Activated CD8-positive, alpha-beta T cell treated with anti-CD3 and anti-CD28 coated beads, Interleukin-2, amount 10 ng/mL, durations not matched to agents 7 days and 5 days (primary cell): ENCODE measurements around the gene KLLN. TPM values are rescaled to one million over a fixed set of nuclear protein-coding genes. Genes with fewer than 3 reads are reported as not detected.
"Not testable (repeated sequence)": the region's sequence is repeated elsewhere in the genome, so short reads cannot be mapped to it uniquely, and the experiment has no call there.

Source experiments
- ATAC-seq: fragments of 150-1000 bp; cut with Tn5 transposase; one replicate; pipeline ENCODE4 v1.10.0; 2021; ENCODE audit warnings: moderate library complexity
- CTCF ChIA-PET: fragments of 350-600 bp; sonication (Branson Sonifier 250); formaldehyde crosslinking; loops from one replicate; lab custom pipeline; 2021; ENCODE audit warnings: antibody characterized with exemption; lab: Charles Lee
- POLR2A ChIA-PET: fragments of 350-600 bp; sonication (Branson Sonifier 250); formaldehyde crosslinking; loops from one replicate; lab custom pipeline; 2021; ENCODE audit warnings: antibody characterized with exemption; lab: Charles Lee
- DNase-seq: peaks from one replicate; pipeline ENCODE4 v3.0.0-alpha.2; 2020
- H3K27ac Mint-ChIP-seq: one replicate; pipeline ENCODE4 v1.8.0; 2021; ENCODE audit warnings: mild to moderate bottlenecking, mixed read lengths
- H3K27me3 Mint-ChIP-seq: one replicate; pipeline ENCODE4 v1.8.0; 2021; ENCODE audit warnings: low read depth, mixed read lengths
- H3K36me3 Mint-ChIP-seq: one replicate; pipeline ENCODE4 v1.8.0; 2021; ENCODE audit warnings: low read depth, mixed read lengths
- H3K4me1 Mint-ChIP-seq: one replicate; pipeline ENCODE4 v1.8.0; 2021; ENCODE audit warnings: low read depth, mixed read lengths
- H3K4me3 Mint-ChIP-seq: one replicate; pipeline ENCODE4 v1.8.0; 2021; ENCODE audit warnings: mild to moderate bottlenecking, mixed read lengths
- H3K9me3 Mint-ChIP-seq: one replicate; pipeline ENCODE4 v1.8.0; 2022; ENCODE audit warnings: mixed read lengths; ENCODE audit not compliant: insufficient read depth
- total RNA-seq, 2 experiments: library from RNA; stranded (reverse); gene quantifications; one replicate each; pipeline ENCODE4 v1.2.3, GENCODE V29; 2021

The KLLN gene
- total RNA-seq, 2 experiments from 2014 or later, result 0.79 to 0.94 TPM

DNA sequence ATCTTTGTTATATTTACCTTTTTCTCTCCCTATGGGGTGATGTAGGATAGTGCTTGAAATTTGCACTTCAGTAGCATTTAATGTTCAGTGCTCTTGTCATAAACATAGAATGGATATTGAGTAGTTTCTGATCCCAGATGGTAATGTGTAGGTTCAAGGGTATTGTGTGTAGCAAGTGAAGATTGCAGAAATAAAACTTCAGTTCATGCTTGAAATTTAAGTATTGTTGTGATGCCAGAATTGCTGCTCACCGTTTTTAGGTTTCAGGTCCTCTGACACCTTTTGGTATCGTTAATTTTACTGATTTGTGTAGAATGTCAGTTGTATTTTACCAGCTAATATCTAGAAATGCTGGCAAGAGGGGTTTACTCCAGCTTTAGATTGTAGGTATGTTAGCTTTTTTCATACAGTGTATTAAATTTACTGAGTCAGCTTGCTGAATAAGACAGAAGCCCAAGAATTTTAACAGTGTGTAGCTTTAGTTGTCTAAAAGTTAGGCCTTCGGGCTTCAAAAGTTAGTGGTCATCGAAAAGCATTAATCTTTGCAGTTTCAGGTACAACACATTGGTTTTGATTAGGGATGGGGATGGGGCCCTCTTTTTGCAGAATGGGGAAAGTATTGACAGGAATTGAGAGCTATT, 2.0 kb upstream of the KLLN start:
- ATAC-seq, result no peak
- DNase-seq, result no peak
- ChIA-PET POLR2A (no interaction called here), CTCF (interaction anchor here (0.9 to 1.7 kb wide), 7 partner anchors 10 to 687 kb away, joined by 3 to 6 read pairs (median 4); no protein-coding TSS in a partner anchor)
- Mint-ChIP-seq H3K4me1 (peaks cover 43% of the 10 kb centered on the region), H3K27me3 (no peaks in the 10 kb centered on the region), H3K4me3 (peak overlapping the region; percentile 98), H3K36me3 (peaks cover 53% of the 10 kb centered on the region), H3K27ac (peak overlapping the region; percentile 88), H3K9me3 (no peaks in the 10 kb centered on the region)

- peaks cover 42% of the 10 kb centered on the region for H3K4me1 Mint-ChIP-seq
- CTCF ChIA-PET, result interaction anchor here (0.7 to 1.7 kb wide), 5 partner anchors 11 to 526 kb away, joined by 3 to 6 read pairs (median 3); no protein-coding TSS in a partner anchor
- H3K27ac Mint-ChIP-seq, result peak overlapping the region; percentile 88
- peak overlapping the region; percentile 98 for H3K4me3 Mint-ChIP-seq
- H3K36me3 Mint-ChIP-seq, result peaks cover 48% of the 10 kb centered on the region
- no peaks in the 10 kb centered on the region for H3K9me3 Mint-ChIP-seq
- DNase-seq (peak; percentile 30), ATAC-seq (no peak)
- POLR2A ChIA-PET, result interaction anchor here (0.8 to 3.3 kb wide), 4 partner anchors 7 to 629 kb away, joined by 3 to 40 read pairs (median 18); partner anchors contain the start of gene ATAD1
- H3K27me3 Mint-ChIP-seq, result peaks cover 3% of the 10 kb centered on the region
Observed at GRCh38 chr10:87864496-87865059, 1.2 kb upstream of the KLLN start.

GRCh38 chr10:87863951-87864495, 690 bp upstream of the KLLN start:
- Mint-ChIP-seq H3K27ac (peak overlapping the region; percentile 88), H3K36me3 (peaks cover 44% of the 10 kb centered on the region), H3K4me1 (peaks cover 39% of the 10 kb centered on the region), H3K4me3 (peak overlapping the region; percentile 98)
- H3K9me3 Mint-ChIP-seq, H3K27me3 Mint-ChIP-seq: not testable (repeated sequence)
- ChIA-PET POLR2A (interaction anchor here (0.6 to 3.3 kb wide), 8 partner anchors 8 to 719 kb away, joined by 3 to 40 read pairs (median 9); partner anchors contain the start of genes ATAD1, MINPP1 and RNLS), CTCF (interaction anchor here (0.7 to 6.0 kb wide), 5 partner anchors 11 to 526 kb away, joined by 3 to 82 read pairs (median 3); no protein-coding TSS in a partner anchor)
- DNase-seq, result peak; percentile 48
- ATAC-seq, result peak; percentile 1

GRCh38 chr10:87862679-87863052, 667 bp downstream of the KLLN start:
- POLR2A ChIA-PET, result interaction anchor here (0.6 to 3.3 kb wide), 26 partner anchors 9 to 1129 kb away, joined by 3 to 40 read pairs (median 4); partner anchors contain the start of genes ATAD1, FAS, MINPP1 and RNLS
- H3K9me3 Mint-ChIP-seq, result no peaks in the 10 kb centered on the region
- ATAC-seq (peak; percentile 43), DNase-seq (peak; percentile 81)
- H3K36me3 Mint-ChIP-seq, result peaks cover 34% of the 10 kb centered on the region
- CTCF ChIA-PET, result interaction anchor here (0.6 to 6.0 kb wide), 13 partner anchors 12 to 721 kb away, joined by 3 to 82 read pairs (median 3); partner anchors contain the start of genes ATAD1 and RNLS
- H3K4me1 Mint-ChIP-seq, result peaks cover 29% of the 10 kb centered on the region
- H3K4me3 Mint-ChIP-seq, result peak overlapping the region; percentile 98
- H3K27ac Mint-ChIP-seq, result peak overlapping the region; percentile 94
- peaks cover 3% of the 10 kb centered on the region for H3K27me3 Mint-ChIP-seq

- peaks cover 30% of the 10 kb centered on the region for H3K36me3 Mint-ChIP-seq
- ChIA-PET CTCF (interaction anchor here (0.6 to 6.0 kb wide), 15 partner anchors 12 to 721 kb away, joined by 3 to 82 read pairs (median 3); partner anchors contain the start of genes ATAD1 and RNLS), POLR2A (interaction anchor here (0.6 to 3.3 kb wide), 30 partner anchors 10 to 1129 kb away, joined by 3 to 40 read pairs (median 4); partner anchors contain the start of genes ATAD1, FAS, RNLS and STAMBPL1)
- H3K27ac Mint-ChIP-seq, result peak overlapping the region; percentile 94
- peak; percentile 62 for ATAC-seq
- DNase-seq, result peak; percentile 96
- no peaks in the 10 kb centered on the region for H3K9me3 Mint-ChIP-seq
- H3K4me1 Mint-ChIP-seq, result peaks cover 28% of the 10 kb centered on the region
- H3K27me3 Mint-ChIP-seq, result peaks cover 3% of the 10 kb centered on the region
- H3K4me3 Mint-ChIP-seq, result peak overlapping the region; percentile 98
Observed at GRCh38 chr10:87861953-87862678, 1.2 kb downstream of the KLLN start.

DNA sequence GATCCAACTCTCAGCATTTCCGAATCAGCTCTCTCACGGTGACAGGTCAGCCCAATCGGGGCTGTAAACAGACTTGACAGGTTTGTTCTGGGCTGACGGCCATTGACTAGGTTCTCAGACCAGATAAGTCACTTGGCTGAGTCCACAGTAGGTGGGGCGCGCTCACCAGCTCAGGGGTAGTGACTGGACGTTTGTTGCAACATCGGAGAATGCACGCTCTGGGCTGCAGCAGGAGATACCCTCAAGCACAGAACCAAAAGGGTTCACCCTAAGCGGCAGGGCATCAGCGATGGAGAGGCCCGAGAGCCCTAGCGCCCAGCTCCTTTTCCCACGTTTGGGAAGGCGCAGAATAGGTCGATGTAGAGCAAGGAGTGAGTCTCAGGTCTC, 1.8 kb downstream of the KLLN start:
- Mint-ChIP-seq H3K4me3 (peak overlapping the region; percentile 98), H3K27ac (peak overlapping the region; percentile 94), H3K4me1 (peaks cover 25% of the 10 kb centered on the region), H3K27me3 (peaks cover 3% of the 10 kb centered on the region), H3K9me3 (no peaks in the 10 kb centered on the region), H3K36me3 (peaks cover 26% of the 10 kb centered on the region)
- ATAC-seq (no peak), DNase-seq (peak; percentile 42)
- CTCF ChIA-PET, result interaction anchor here (1.3 to 6.0 kb wide), 10 partner anchors 11 to 694 kb away, joined by 3 to 82 read pairs (median 9); partner anchors contain the start of gene ATAD1
- POLR2A ChIA-PET, result interaction anchor here (0.8 to 3.3 kb wide), 21 partner anchors 10 to 1130 kb away, joined by 3 to 40 read pairs (median 5); partner anchors contain the start of genes ATAD1, FAS, RNLS and STAMBPL1

- H3K4me3 Mint-ChIP-seq, result peak overlapping the region; percentile 98
- H3K27ac Mint-ChIP-seq, result peak overlapping the region; percentile 53
Observed at GRCh38 chr10:87860816-87861403, 2.4 kb downstream of the KLLN start.

DNA sequence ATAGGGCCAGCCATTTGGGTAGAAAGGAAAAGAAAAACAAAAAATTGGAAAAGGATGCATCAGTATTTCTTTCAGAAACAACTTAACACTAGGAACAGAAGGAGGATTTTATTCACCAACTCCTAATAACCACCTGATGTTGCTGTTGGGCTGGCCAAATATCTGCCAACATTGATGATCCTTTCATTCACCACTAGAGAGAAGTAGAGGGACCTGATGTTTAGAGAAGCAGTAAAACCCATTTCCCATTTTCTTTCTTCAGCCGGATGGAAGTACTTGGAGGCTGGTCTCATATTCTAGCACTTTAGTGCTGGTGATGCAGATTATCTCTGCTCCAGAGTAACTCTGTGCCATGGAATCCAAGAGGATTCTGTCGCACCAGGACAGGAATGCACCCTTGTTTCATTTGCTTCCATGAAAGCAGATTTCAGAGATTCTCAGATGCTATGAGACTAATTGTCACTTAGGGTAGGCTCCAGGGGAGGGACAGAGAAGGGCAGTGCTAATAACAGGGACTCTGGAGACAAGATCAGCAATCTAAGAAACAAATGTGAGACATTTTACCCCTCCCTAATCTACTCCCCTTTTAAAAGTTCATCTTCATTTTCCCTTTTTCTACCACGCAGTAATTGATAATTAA, 3.1 kb downstream of the KLLN start:
- Mint-ChIP-seq H3K27me3 (peaks cover 3% of the 10 kb centered on the region), H3K4me3 (no peak overlapping the region), H3K36me3 (peaks cover 16% of the 10 kb centered on the region), H3K4me1 (peaks cover 27% of the 10 kb centered on the region), H3K9me3 (no peaks in the 10 kb centered on the region), H3K27ac (no peak overlapping the region)
- ATAC-seq (no peak), DNase-seq (peak; percentile 53)
- ChIA-PET CTCF (interaction anchor here (0.8 to 6.0 kb wide), 9 partner anchors 10 to 695 kb away, joined by 3 to 82 read pairs (median 8); no protein-coding TSS in a partner anchor), POLR2A (no interaction called here)

More at GRCh38 chr10:87860816-87861403, 2.4 kb downstream of the KLLN start:
- H3K36me3 Mint-ChIP-seq, result peaks cover 21% of the 10 kb centered on the region
- H3K4me1 Mint-ChIP-seq, result peaks cover 24% of the 10 kb centered on the region
- no peaks in the 10 kb centered on the region for H3K9me3 Mint-ChIP-seq
- ATAC-seq, result no peak
- DNase-seq, result no peak
- CTCF ChIA-PET, result interaction anchor here (0.8 to 6.0 kb wide), 10 partner anchors 10 to 694 kb away, joined by 3 to 82 read pairs (median 9); partner anchors contain the start of gene ATAD1
- POLR2A ChIA-PET, result interaction anchor here (1.0 to 3.3 kb wide), 8 partner anchors 9 to 703 kb away, joined by 3 to 29 read pairs (median 10); no protein-coding TSS in a partner anchor
- peaks cover 3% of the 10 kb centered on the region for H3K27me3 Mint-ChIP-seq

DNA sequence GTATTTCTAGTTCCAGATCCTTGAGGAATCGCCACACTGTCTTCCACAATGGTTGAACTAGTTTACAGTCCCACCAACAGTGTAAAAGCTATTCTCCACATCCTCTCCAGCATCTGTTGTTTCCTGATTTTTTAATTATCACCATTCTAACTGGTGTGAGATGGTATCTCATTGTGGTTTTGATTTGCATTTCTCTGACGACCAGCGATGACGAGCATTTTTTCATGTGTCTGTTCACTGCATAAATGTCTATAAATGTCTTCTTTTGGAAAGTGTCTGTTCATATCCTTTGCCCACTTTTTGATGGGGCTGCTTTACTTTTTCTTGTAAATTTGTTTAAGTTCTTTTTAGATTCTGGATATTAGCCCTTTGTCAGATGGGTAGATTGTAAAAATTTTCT, 7.7 kb downstream of the KLLN start:
- DNase-seq, CTCF ChIA-PET, H3K9me3 Mint-ChIP-seq, H3K4me3 Mint-ChIP-seq, H3K36me3 Mint-ChIP-seq, H3K27ac Mint-ChIP-seq, ATAC-seq, POLR2A ChIA-PET, H3K27me3 Mint-ChIP-seq: not testable (repeated sequence)
- peaks cover 24% of the 10 kb centered on the region for H3K4me1 Mint-ChIP-seq

DNA sequence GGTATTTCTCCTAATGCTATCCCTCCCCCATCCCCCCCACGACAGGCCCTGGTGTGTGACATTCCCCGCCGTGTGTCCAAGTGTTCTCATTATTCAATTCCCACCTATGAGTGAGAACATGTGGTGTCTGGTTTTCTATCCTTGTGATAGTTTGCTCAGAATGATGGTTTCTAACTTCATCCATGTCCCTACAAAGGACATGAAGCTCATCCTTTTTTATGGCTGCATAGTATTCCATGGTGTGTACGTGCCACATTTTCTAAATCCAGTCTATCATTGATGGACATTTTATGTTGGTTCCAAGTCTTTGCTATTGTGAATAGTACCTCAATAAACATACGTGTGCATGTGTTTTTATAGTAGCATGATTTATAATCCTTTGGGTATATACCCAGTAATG, 8.1 kb downstream of the KLLN start:
- DNase-seq, H3K27ac Mint-ChIP-seq, H3K9me3 Mint-ChIP-seq, H3K4me3 Mint-ChIP-seq, POLR2A ChIA-PET, CTCF ChIA-PET, ATAC-seq, H3K36me3 Mint-ChIP-seq, H3K27me3 Mint-ChIP-seq: not testable (repeated sequence)
- peaks cover 24% of the 10 kb centered on the region for H3K4me1 Mint-ChIP-seq
